WERI-Rb-1 (cell line): ENCODE measurements around the gene PSMB7.

Experiments used
- DNase-seq: peaks from one replicate; pipeline ENCODE4 v3.0.0-alpha.2; 2020
- H3K27ac ChIP-seq: fragments of 250-450 bp; sonication (Bioruptor Pico); 2 replicates; pipeline ENCODE4 v1.5.1; 2020; ENCODE audit warnings: mild to moderate bottlenecking, moderate library complexity
- H3K27me3 ChIP-seq: fragments of 250-450 bp; sonication (Bioruptor Pico); 2 replicates; pipeline ENCODE4 v1.5.1; 2021; ENCODE audit warnings: mild to moderate bottlenecking, low read depth, moderate library complexity; ENCODE audit not compliant: insufficient read depth, severe bottlenecking
- H3K36me3 ChIP-seq: fragments of 250-450 bp; sonication (Bioruptor Pico); 2 replicates; pipeline ENCODE4 v1.5.1; 2020; ENCODE audit warnings: mild to moderate bottlenecking, moderate library complexity
- H3K4me3 ChIP-seq: 2 replicates; pipeline ENCODE4 v1.5.1; 2011; ENCODE audit warnings: low read depth, mild to moderate bottlenecking, control low read depth, low read length
- H3K9me3 ChIP-seq: fragments of 250-450 bp; sonication (Bioruptor Pico); 2 replicates; pipeline ENCODE4 v1.5.1; 2021; ENCODE audit warnings: mild to moderate bottlenecking, moderate library complexity; ENCODE audit not compliant: severe bottlenecking
- CTCF ChIP-seq: IDR thresholded peaks from 2 replicates; pipeline ENCODE4 v1.5.1; 2011; ENCODE audit warnings: low read depth, mild to moderate bottlenecking, control low read depth, inconsistent platforms, low read length

Gene PSMB7

GRCh38 chr9:124384210-124384609 lies 31.0 kb downstream of the PSMB7 start:
- DNase-seq = no peak
- H3K4me3 ChIP-seq = no peak overlapping the region
- no peak for TF ChIP-seq CTCF
- H3K36me3 ChIP-seq = peaks cover 50% of the 10 kb centered on the region
- no peaks in the 10 kb centered on the region for H3K9me3 ChIP-seq
- H3K27me3 ChIP-seq = no peaks in the 10 kb centered on the region
- no peak overlapping the region for H3K27ac ChIP-seq

GRCh38 chr9:124381170-124381945 lies 33.9 kb downstream of the PSMB7 start:
- H3K36me3 ChIP-seq = peaks cover 54% of the 10 kb centered on the region
- no peak overlapping the region for H3K27ac ChIP-seq
- H3K4me3 ChIP-seq = no peak overlapping the region
- H3K9me3 ChIP-seq = no peaks in the 10 kb centered on the region
- no peak for TF ChIP-seq CTCF
- no peak for DNase-seq
- no peaks in the 10 kb centered on the region for H3K27me3 ChIP-seq

DNA sequence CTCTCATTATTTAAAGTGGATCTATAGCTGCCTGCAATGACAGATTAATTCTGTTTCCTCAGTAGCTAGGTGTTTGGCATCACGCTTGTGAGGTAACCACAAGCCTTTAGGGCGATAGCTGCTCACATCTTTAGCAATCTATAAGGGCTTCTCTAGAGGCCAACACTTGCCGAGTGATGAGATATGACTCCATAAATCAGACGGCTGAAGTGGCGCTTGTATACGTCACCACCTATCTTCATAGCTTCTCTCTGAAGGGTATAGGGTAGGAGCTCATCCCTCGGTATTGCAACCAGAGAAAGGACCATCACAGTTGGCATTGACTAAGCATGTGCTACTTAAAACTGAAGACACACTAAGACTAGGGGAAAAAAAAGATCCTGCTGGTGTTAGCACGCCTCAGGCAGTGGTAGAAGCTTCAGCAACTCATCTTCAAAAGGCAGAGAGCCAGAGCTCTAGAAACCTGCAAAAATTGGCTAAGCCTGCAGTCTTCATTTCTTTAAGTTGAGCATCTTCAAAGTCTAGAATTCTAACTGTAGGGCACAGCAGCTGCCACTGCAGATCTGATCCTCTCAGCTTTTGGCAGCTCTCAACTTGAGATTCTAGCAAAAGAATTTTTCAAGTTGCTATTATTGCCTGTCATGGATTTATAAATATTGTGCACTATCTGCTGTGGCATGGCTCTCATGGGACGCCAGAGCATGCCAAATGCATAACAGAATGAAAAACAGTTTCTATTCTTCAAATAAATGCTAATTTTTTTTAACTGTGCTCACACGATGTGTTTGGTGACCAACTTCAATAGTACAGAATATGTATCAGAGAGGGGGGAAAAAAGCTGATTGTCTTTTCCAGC lies 37.5 kb downstream of the PSMB7 start:
- peaks cover 50% of the 10 kb centered on the region for H3K36me3 ChIP-seq
- no peak for DNase-seq
- no peaks in the 10 kb centered on the region for H3K27me3 ChIP-seq
- no peak overlapping the region for H3K4me3 ChIP-seq
- peaks cover 6% of the 10 kb centered on the region for H3K9me3 ChIP-seq
- no peak for TF ChIP-seq CTCF
- no peak overlapping the region for H3K27ac ChIP-seq

GRCh38 chr9:124376329-124376728 lies 38.9 kb downstream of the PSMB7 start:
- Histone ChIP-seq H3K27ac (no peak overlapping the region), H3K9me3 (peaks cover 6% of the 10 kb centered on the region), H3K4me3 (no peak overlapping the region), H3K27me3 (no peaks in the 10 kb centered on the region), H3K36me3 (peaks cover 38% of the 10 kb centered on the region)
- DNase-seq = no peak
- no peak for TF ChIP-seq CTCF

DNA sequence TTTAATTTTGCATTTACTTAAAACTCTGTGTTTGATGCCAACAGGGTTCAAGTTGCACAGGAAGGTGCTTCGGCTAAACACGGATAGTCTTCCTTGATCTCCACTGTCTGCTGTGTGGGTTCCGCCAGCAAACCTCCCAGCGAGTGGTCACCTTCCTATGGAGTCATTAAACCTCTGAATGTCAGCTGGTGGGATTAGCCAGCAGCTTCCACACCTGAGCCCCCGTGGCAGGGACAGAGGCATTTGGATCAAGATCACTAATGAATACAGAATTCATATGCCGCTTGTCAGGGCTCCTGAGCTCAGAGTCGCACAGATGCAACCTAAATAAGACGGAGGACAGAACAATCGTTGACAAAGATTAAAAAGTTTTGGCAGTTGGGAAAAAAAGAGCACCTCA lies 39.5 kb downstream of the PSMB7 start:
- peak; percentile 53 for DNase-seq
- peaks cover 6% of the 10 kb centered on the region for H3K9me3 ChIP-seq
- no peak overlapping the region for H3K27ac ChIP-seq
- peaks cover 33% of the 10 kb centered on the region for H3K36me3 ChIP-seq
- H3K27me3 ChIP-seq = no peaks in the 10 kb centered on the region
- no peak for TF ChIP-seq CTCF
- no peak overlapping the region for H3K4me3 ChIP-seq
